Measurements from ENCODE around the gene THADA. TPM values are rescaled to one million over a fixed set of nuclear protein-coding genes. Genes with fewer than 3 reads are reported as not detected.

Gene THADA
- polyA plus RNA-seq, 1 donor, result 13.2 TPM

- H3K36me3 ChIP-seq (ENCODE audit: control insufficient read depth, insufficient read depth, low read length), result peaks cover 28% of the 10 kb centered on the region
- no CpG with 5 or more reads among the region's 10 CpGs for WGBS (ENCODE audit: insufficient coverage, low lambda C conversion rate)
- H3K27ac ChIP-seq (ENCODE audit: low read length), result peak overlapping the region; percentile 99
- no peaks in the 10 kb centered on the region for H3K9me3 ChIP-seq (ENCODE audit: control insufficient read depth, low read depth, low read length)
- peak overlapping the region; percentile 99 for H3K4me3 ChIP-seq (ENCODE audit: low read length)
- H3K4me1 ChIP-seq (ENCODE audit: control insufficient read depth, insufficient read depth, low read length), result peaks cover 30% of the 10 kb centered on the region
- DNase-seq, result no peak
- H3K27me3 ChIP-seq (ENCODE audit: control insufficient read depth, insufficient read depth, low read length), result no peaks in the 10 kb centered on the region
Measured at GRCh38 chr2:43220229-43220751, 375.5 kb downstream of the THADA start.

- Histone ChIP-seq H3K36me3 (ENCODE audit: control insufficient read depth, insufficient read depth, low read length) (peaks cover 24% of the 10 kb centered on the region), H3K9me3 (ENCODE audit: control insufficient read depth, low read depth, low read length) (no peaks in the 10 kb centered on the region), H3K27me3 (ENCODE audit: control insufficient read depth, insufficient read depth, low read length) (no peaks in the 10 kb centered on the region), H3K4me1 (ENCODE audit: control insufficient read depth, insufficient read depth, low read length) (peaks cover 30% of the 10 kb centered on the region), H3K27ac (ENCODE audit: low read length) (peak overlapping the region; percentile 99), H3K4me3 (ENCODE audit: low read length) (peak overlapping the region; percentile 99)
- peak; percentile 88 to 97 for DNase-seq
- no CpG with 5 or more reads among the region's 35 CpGs for WGBS (ENCODE audit: insufficient coverage, low lambda C conversion rate)
Measured at GRCh38 chr2:43219383-43220228, 376.2 kb downstream of the THADA start.

- peaks cover 30% of the 10 kb centered on the region for H3K4me1 ChIP-seq (ENCODE audit: control insufficient read depth, insufficient read depth, low read length)
- H3K4me3 ChIP-seq (ENCODE audit: low read length), result peak overlapping the region; percentile 99
Measured at GRCh38 chr2:43218702-43219382, 377.0 kb downstream of the THADA start.

GRCh38 chr2:43218155-43218701 is 377.6 kb downstream of the THADA start:
- Histone ChIP-seq H3K36me3 (ENCODE audit: control insufficient read depth, insufficient read depth, low read length) (peaks cover 13% of the 10 kb centered on the region), H3K27me3 (ENCODE audit: control insufficient read depth, insufficient read depth, low read length) (no peaks in the 10 kb centered on the region), H3K9me3 (ENCODE audit: control insufficient read depth, low read depth, low read length) (no peaks in the 10 kb centered on the region), H3K27ac (ENCODE audit: low read length) (peak overlapping the region; percentile 99), H3K4me1 (ENCODE audit: control insufficient read depth, insufficient read depth, low read length) (peaks cover 32% of the 10 kb centered on the region), H3K4me3 (ENCODE audit: low read length) (peak overlapping the region; percentile 2)
- WGBS (ENCODE audit: insufficient coverage, low lambda C conversion rate), result 48% methylated on average over 4 of the region's 13 CpGs
- DNase-seq, result no peak

More at GRCh38 chr2:43218702-43219382, 377.0 kb downstream of the THADA start:
- Histone ChIP-seq H3K27ac (ENCODE audit: low read length) (peak overlapping the region; percentile 99), H3K9me3 (ENCODE audit: control insufficient read depth, low read depth, low read length) (no peaks in the 10 kb centered on the region), H3K36me3 (ENCODE audit: control insufficient read depth, insufficient read depth, low read length) (peaks cover 19% of the 10 kb centered on the region), H3K27me3 (ENCODE audit: control insufficient read depth, insufficient read depth, low read length) (no peaks in the 10 kb centered on the region)
- peak; percentile 73 to 89 for DNase-seq
- WGBS (ENCODE audit: insufficient coverage, low lambda C conversion rate), result no CpG with 5 or more reads among the region's 8 CpGs

- no CpG with 5 or more reads among the region's 11 CpGs for WGBS (ENCODE audit: insufficient coverage, low lambda C conversion rate)
- Histone ChIP-seq H3K27me3 (ENCODE audit: control insufficient read depth, insufficient read depth, low read length) (no peaks in the 10 kb centered on the region), H3K4me3 (ENCODE audit: low read length) (no peak overlapping the region), H3K4me1 (ENCODE audit: control insufficient read depth, insufficient read depth, low read length) (peaks cover 40% of the 10 kb centered on the region), H3K27ac (ENCODE audit: low read length) (peak overlapping the region; percentile 99), H3K36me3 (ENCODE audit: control insufficient read depth, insufficient read depth, low read length) (peaks cover 8% of the 10 kb centered on the region), H3K9me3 (ENCODE audit: control insufficient read depth, low read depth, low read length) (no peaks in the 10 kb centered on the region)
- DNase-seq, result peak in 1 of 2 donors; percentile 56
Measured at GRCh38 chr2:43217228-43218154, 378.3 kb downstream of the THADA start.

- Histone ChIP-seq H3K27ac (ENCODE audit: low read length) (no peak overlapping the region), H3K27me3 (ENCODE audit: control insufficient read depth, insufficient read depth, low read length) (no peaks in the 10 kb centered on the region), H3K4me3 (ENCODE audit: low read length) (no peak overlapping the region), H3K36me3 (ENCODE audit: control insufficient read depth, insufficient read depth, low read length) (no peaks in the 10 kb centered on the region), H3K9me3 (ENCODE audit: control insufficient read depth, low read depth, low read length) (no peaks in the 10 kb centered on the region), H3K4me1 (ENCODE audit: control insufficient read depth, insufficient read depth, low read length) (peaks cover 43% of the 10 kb centered on the region)
- DNase-seq, result no peak
- WGBS (ENCODE audit: insufficient coverage, low lambda C conversion rate), result no CpG with 5 or more reads among the region's 8 CpGs
Measured at GRCh38 chr2:43216629-43217028, 379.2 kb downstream of the THADA start.

GRCh38 chr2:43215673-43216255 is 380.1 kb downstream of the THADA start:
- WGBS (ENCODE audit: insufficient coverage, low lambda C conversion rate), result 100% methylated on average over 1 of the region's 6 CpGs
- peaks cover 41% of the 10 kb centered on the region for H3K4me1 ChIP-seq (ENCODE audit: control insufficient read depth, insufficient read depth, low read length)

GRCh38 chr2:43214253-43214652 is 381.6 kb downstream of the THADA start:
- no peaks in the 10 kb centered on the region for H3K36me3 ChIP-seq (ENCODE audit: control insufficient read depth, insufficient read depth, low read length)
- WGBS (ENCODE audit: insufficient coverage, low lambda C conversion rate), result 93% methylated on average over 2 of the region's 5 CpGs
- no peaks in the 10 kb centered on the region for H3K9me3 ChIP-seq (ENCODE audit: control insufficient read depth, low read depth, low read length)
- DNase-seq, result no peak
- H3K4me3 ChIP-seq (ENCODE audit: low read length), result no peak overlapping the region
- H3K27me3 ChIP-seq (ENCODE audit: control insufficient read depth, insufficient read depth, low read length), result no peaks in the 10 kb centered on the region
- H3K4me1 ChIP-seq (ENCODE audit: control insufficient read depth, insufficient read depth, low read length), result peaks cover 48% of the 10 kb centered on the region
- H3K27ac ChIP-seq (ENCODE audit: low read length), result no peak overlapping the region

More at GRCh38 chr2:43215673-43216255, 380.1 kb downstream of the THADA start:
- Histone ChIP-seq H3K27me3 (ENCODE audit: control insufficient read depth, insufficient read depth, low read length) (no peaks in the 10 kb centered on the region), H3K4me3 (ENCODE audit: low read length) (no peak overlapping the region), H3K36me3 (ENCODE audit: control insufficient read depth, insufficient read depth, low read length) (no peaks in the 10 kb centered on the region), H3K9me3 (ENCODE audit: control insufficient read depth, low read depth, low read length) (no peaks in the 10 kb centered on the region), H3K27ac (ENCODE audit: low read length) (no peak overlapping the region)
- DNase-seq, result no peak

- H3K27me3 ChIP-seq (ENCODE audit: control insufficient read depth, insufficient read depth, low read length), result no peaks in the 10 kb centered on the region
- H3K4me1 ChIP-seq (ENCODE audit: control insufficient read depth, insufficient read depth, low read length), result peaks cover 36% of the 10 kb centered on the region
- DNase-seq, result peak; percentile 74 to 89
- H3K9me3 ChIP-seq (ENCODE audit: control insufficient read depth, low read depth, low read length), result no peaks in the 10 kb centered on the region
- no peaks in the 10 kb centered on the region for H3K36me3 ChIP-seq (ENCODE audit: control insufficient read depth, insufficient read depth, low read length)
- WGBS (ENCODE audit: insufficient coverage, low lambda C conversion rate), result 83% methylated on average over 1 of the region's 3 CpGs
- no peak overlapping the region for H3K4me3 ChIP-seq (ENCODE audit: low read length)
- H3K27ac ChIP-seq (ENCODE audit: low read length), result peak overlapping the region; percentile 41
Measured at GRCh38 chr2:43212931-43213330, 382.9 kb downstream of the THADA start.

Measured in large intestine (tissue), 3 donors.